ENCODE data around the gene TLCD3B. TPM values are rescaled to one million over a fixed set of nuclear protein-coding genes. Genes with fewer than 3 reads are reported as not detected.
"Not testable (repeated sequence)": the region's sequence is repeated elsewhere in the genome, so short reads cannot be mapped to it uniquely, and the experiment has no call there.

Gene TLCD3B
- total and polyA plus RNA-seq, 2 donors: 0.22 to 0.32 TPM

DNA sequence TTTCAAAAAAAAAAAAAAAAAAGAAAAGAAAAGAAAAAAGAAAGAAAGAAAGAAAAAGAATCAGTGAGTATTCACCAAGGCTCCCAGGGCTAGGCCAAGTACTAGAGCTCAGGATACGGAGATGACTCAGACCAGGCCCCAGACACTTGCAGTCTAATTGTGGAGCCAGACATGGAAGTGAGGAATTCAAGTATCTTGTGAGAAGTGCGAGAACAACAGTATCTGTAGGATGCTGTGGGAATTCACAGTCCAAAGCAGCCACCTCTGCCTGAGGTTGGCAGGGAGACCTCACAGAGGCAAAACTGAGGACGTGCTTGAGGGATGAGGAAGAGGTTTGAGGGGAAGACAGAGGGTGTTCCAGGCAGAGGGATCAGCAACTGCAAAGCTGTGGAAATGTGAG, 20.4 kb upstream of the TLCD3B start:
- H3K27ac ChIP-seq (ENCODE audit: low read depth): no peak overlapping the region
- no peak overlapping the region for H3K4me3 ChIP-seq (ENCODE audit: low read depth, low read length)
- WGBS: 88% methylated on average over 3 of the region's 3 CpGs
- DNase-seq (ENCODE audit: extremely low spot score): no peak
- H3K36me3 ChIP-seq (ENCODE audit: insufficient read depth): no peaks in the 10 kb centered on the region
- H3K4me1 ChIP-seq (ENCODE audit: insufficient read depth): no peaks in the 10 kb centered on the region

- no peak overlapping the region for H3K4me3 ChIP-seq (ENCODE audit: low read depth, low read length)
- H3K36me3 ChIP-seq (ENCODE audit: insufficient read depth): no peaks in the 10 kb centered on the region
- DNase-seq (ENCODE audit: extremely low spot score): no peak
- WGBS: 90% methylated on average over 8 of the region's 8 CpGs
- no peaks in the 10 kb centered on the region for H3K4me1 ChIP-seq (ENCODE audit: insufficient read depth)
- H3K27ac ChIP-seq (ENCODE audit: low read depth): no peak overlapping the region
Measured at GRCh38 chr16:30049871-30050270, 18.8 kb upstream of the TLCD3B start.

DNA sequence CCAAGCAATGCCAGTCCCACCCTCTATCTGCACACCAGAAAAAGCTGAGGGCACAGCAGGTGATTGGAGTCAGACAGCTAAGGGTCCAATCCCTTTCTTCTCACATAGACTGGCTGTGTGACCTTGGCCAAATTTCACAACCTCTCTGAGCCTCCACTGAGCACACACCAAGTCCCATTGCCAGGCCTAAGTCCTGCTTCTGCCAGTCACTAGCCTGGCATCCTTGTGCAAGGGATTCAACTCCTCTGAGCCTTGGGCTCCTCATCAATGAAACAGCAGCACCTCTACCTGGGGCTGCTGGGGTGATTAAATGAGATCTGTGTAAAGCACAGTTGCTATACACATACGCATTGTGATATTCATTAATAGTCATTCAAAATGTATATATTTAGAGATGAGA, 15.5 kb upstream of the TLCD3B start:
- 71% methylated on average over 1 of the region's 1 CpG for WGBS
- Histone ChIP-seq H3K27ac (ENCODE audit: low read depth) (no peak overlapping the region), H3K4me3 (ENCODE audit: low read depth, low read length) (no peak overlapping the region), H3K36me3 (ENCODE audit: insufficient read depth) (no peaks in the 10 kb centered on the region), H3K4me1 (ENCODE audit: insufficient read depth) (no peaks in the 10 kb centered on the region)
- DNase-seq (ENCODE audit: extremely low spot score): no peak

DNA sequence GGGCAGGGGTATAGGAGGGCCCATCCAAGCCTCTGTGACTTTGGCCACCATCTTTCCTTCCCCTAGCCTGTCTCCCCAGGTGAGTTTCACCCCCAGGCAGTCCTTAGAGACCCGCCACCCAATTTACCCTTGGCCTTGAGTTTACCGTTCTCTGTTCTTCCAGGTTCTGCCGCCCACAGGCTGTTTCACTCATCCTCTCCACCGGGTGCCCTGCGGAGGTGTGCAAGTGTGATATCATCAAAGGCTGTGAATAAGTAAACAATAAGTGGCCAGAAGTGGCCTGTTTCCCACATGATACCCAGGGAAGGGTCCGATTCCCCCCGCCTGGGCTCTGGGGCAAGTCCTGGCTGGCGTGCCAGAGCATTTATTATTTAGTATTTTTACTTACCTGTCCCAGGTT, 15.1 kb upstream of the TLCD3B start:
- Histone ChIP-seq H3K4me3 (ENCODE audit: low read depth, low read length) (no peak overlapping the region), H3K27ac (ENCODE audit: low read depth) (no peak overlapping the region), H3K4me1 (ENCODE audit: insufficient read depth) (no peaks in the 10 kb centered on the region), H3K36me3 (ENCODE audit: insufficient read depth) (no peaks in the 10 kb centered on the region)
- WGBS: 67% methylated on average over 8 of the region's 8 CpGs
- DNase-seq (ENCODE audit: extremely low spot score): no peak

DNA sequence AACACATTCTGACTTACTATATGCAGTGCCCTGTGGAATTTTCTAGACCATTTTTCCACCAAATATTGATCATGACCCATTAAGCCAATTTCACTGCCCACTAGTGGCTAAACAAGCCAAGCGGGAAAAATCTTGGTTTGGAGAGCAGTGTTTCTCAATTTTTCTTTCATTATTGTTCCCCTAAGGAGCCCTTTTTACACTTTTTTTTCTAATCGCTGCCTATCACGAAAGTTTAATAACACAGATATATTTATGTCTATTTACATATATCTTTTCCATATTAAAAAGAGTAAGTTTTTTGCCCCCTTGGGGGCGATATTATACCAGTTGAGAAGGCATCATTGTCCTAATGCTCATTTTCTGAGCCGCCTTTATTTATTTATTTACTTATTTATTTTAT, 10.8 kb upstream of the TLCD3B start:
- Histone ChIP-seq H3K36me3 (ENCODE audit: insufficient read depth) (no peaks in the 10 kb centered on the region), H3K4me1 (ENCODE audit: insufficient read depth) (no peaks in the 10 kb centered on the region), H3K4me3 (ENCODE audit: low read depth, low read length) (no peak overlapping the region), H3K27ac (ENCODE audit: low read depth) (no peak overlapping the region)
- no peak for DNase-seq (ENCODE audit: extremely low spot score)
- WGBS: 23% methylated on average over 5 of the region's 5 CpGs

GRCh38 chr16:30040690-30041089, 9.6 kb upstream of the TLCD3B start:
- H3K27ac ChIP-seq (ENCODE audit: low read depth); DNase-seq (ENCODE audit: extremely low spot score); H3K36me3 ChIP-seq (ENCODE audit: insufficient read depth); H3K4me3 ChIP-seq (ENCODE audit: low read depth, low read length); H3K4me1 ChIP-seq (ENCODE audit: insufficient read depth): not testable (repeated sequence)
- WGBS: 80% methylated on average over 5 of the region's 5 CpGs

- DNase-seq (ENCODE audit: extremely low spot score): no peak
- Histone ChIP-seq H3K4me1 (ENCODE audit: insufficient read depth) (no peaks in the 10 kb centered on the region), H3K4me3 (ENCODE audit: low read depth, low read length) (no peak overlapping the region), H3K27ac (ENCODE audit: low read depth) (no peak overlapping the region), H3K36me3 (ENCODE audit: insufficient read depth) (no peaks in the 10 kb centered on the region)
- 70% methylated on average over 5 of the region's 5 CpGs for WGBS
Measured at GRCh38 chr16:30040221-30040620, 9.2 kb upstream of the TLCD3B start.

- no peak overlapping the region for H3K4me3 ChIP-seq (ENCODE audit: low read depth, low read length)
- H3K36me3 ChIP-seq (ENCODE audit: insufficient read depth): no peaks in the 10 kb centered on the region
- 68% methylated on average over 7 of the region's 7 CpGs for WGBS
- DNase-seq (ENCODE audit: extremely low spot score): no peak
- no peaks in the 10 kb centered on the region for H3K4me1 ChIP-seq (ENCODE audit: insufficient read depth)
- no peak overlapping the region for H3K27ac ChIP-seq (ENCODE audit: low read depth)
Measured at GRCh38 chr16:30033270-30033669, 2.2 kb upstream of the TLCD3B start.

GRCh38 chr16:30032083-30032819, 1.2 kb upstream of the TLCD3B start:
- no peaks in the 10 kb centered on the region for H3K36me3 ChIP-seq (ENCODE audit: insufficient read depth)
- H3K4me3 ChIP-seq (ENCODE audit: low read depth, low read length): no peak overlapping the region
- DNase-seq (ENCODE audit: extremely low spot score): no peak
- WGBS: 25% methylated on average over 12 of the region's 12 CpGs
- no peak overlapping the region for H3K27ac ChIP-seq (ENCODE audit: low read depth)
- H3K4me1 ChIP-seq (ENCODE audit: insufficient read depth): no peaks in the 10 kb centered on the region

GRCh38 chr16:30031477-30031918, 427 bp upstream of the TLCD3B start:
- Histone ChIP-seq H3K4me1 (ENCODE audit: insufficient read depth) (no peaks in the 10 kb centered on the region), H3K36me3 (ENCODE audit: insufficient read depth) (no peaks in the 10 kb centered on the region), H3K4me3 (ENCODE audit: low read depth, low read length) (no peak overlapping the region), H3K27ac (ENCODE audit: low read depth) (no peak overlapping the region)
- no peak for DNase-seq (ENCODE audit: extremely low spot score)
- 19% methylated on average over 11 of the region's 11 CpGs for WGBS

DNA sequence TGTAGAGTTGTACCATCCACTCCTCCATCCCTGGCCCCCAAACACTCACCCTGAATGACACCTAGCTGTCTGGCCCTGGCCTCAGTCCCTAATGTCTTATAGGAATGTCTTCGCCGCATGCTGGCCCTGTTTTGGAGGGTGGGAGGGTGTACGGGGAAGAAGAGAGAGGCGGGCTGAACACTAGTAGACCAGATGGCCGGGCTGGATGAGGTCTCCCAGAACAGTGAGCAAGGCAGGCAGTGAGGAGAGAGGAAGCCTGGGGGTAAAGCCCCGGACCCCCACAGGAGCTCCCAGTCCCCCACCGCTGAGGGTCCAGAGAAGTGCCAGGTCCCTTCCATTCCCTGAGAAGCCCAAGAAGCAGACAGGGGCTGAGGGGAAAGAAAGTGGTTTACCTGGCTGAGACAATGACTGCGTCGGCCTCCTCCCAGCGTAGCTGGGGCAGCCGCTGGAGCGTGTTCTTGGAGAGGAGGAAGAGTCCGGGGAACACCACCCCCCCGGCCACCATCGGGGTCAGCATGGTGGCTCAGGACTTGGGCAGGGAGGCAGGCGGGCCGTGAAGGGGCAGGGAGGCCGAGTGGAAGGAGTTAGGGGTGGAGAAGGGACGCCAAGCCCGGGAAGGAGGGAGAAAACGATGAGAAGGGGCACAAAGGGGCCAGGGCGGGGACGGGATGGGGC, 923 bp downstream of the TLCD3B start:
- DNase-seq (ENCODE audit: extremely low spot score): no peak
- Histone ChIP-seq H3K27ac (ENCODE audit: low read depth) (no peak overlapping the region), H3K4me1 (ENCODE audit: insufficient read depth) (no peaks in the 10 kb centered on the region), H3K36me3 (ENCODE audit: insufficient read depth) (no peaks in the 10 kb centered on the region), H3K4me3 (ENCODE audit: low read depth, low read length) (no peak overlapping the region)
- WGBS: 18% methylated on average over 23 of the region's 23 CpGs

- no peak for DNase-seq (ENCODE audit: extremely low spot score)
- Histone ChIP-seq H3K4me3 (ENCODE audit: low read depth, low read length) (no peak overlapping the region), H3K27ac (ENCODE audit: low read depth) (no peak overlapping the region), H3K36me3 (ENCODE audit: insufficient read depth) (no peaks in the 10 kb centered on the region), H3K4me1 (ENCODE audit: insufficient read depth) (no peaks in the 10 kb centered on the region)
- 11% methylated on average over 18 of the region's 18 CpGs for WGBS
Measured at GRCh38 chr16:30028438-30029076, 2.5 kb downstream of the TLCD3B start.

GRCh38 chr16:30027588-30028437, 3.3 kb downstream of the TLCD3B start:
- no peak for DNase-seq (ENCODE audit: extremely low spot score)
- H3K4me3 ChIP-seq (ENCODE audit: low read depth, low read length): no peak overlapping the region
- WGBS: 33% methylated on average over 13 of the region's 13 CpGs
- H3K36me3 ChIP-seq (ENCODE audit: insufficient read depth): no peaks in the 10 kb centered on the region
- no peaks in the 10 kb centered on the region for H3K4me1 ChIP-seq (ENCODE audit: insufficient read depth)
- H3K27ac ChIP-seq (ENCODE audit: low read depth): no peak overlapping the region
